NCI-H1436 treated with DMSO at 0.1 percent for 48 hours (cell line): ENCODE data around the gene SERPINA4.

Source experiments
- DNase-seq: peaks from one replicate; lab custom pipeline; 2025; lab: John Stamatoyannopoulos, UW

The SERPINA4 gene

DNA sequence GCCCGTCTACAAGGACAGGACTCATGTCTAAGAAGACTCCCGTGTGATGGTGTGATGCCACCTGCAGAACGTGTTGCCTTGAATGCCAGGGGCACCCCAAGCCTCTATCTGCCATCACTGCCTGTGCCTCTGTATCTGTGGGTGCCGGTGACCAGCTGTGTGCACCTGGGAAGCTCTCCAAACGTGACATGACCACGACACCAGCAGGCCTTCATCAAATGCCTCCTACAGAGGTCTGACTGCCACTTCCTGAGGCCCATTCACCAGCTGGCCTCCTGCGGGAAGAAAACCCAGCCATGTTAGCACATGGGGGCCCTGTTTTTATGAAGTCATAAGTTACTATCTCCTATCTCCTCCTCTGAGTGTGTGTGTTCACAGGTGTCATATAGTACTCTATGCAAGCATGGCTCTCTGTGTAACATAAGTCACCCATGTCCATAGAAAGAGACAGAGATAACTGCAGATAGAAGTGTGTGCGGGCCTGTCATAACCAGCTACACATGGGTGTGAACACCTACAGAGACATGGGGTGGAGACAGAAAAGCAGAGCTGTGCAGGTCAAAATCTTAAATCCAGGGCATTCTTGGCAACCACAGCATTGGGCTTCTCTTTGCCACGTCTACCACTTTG, 18.3 kb upstream of the SERPINA4 start:
- no peak for DNase-seq

DNA sequence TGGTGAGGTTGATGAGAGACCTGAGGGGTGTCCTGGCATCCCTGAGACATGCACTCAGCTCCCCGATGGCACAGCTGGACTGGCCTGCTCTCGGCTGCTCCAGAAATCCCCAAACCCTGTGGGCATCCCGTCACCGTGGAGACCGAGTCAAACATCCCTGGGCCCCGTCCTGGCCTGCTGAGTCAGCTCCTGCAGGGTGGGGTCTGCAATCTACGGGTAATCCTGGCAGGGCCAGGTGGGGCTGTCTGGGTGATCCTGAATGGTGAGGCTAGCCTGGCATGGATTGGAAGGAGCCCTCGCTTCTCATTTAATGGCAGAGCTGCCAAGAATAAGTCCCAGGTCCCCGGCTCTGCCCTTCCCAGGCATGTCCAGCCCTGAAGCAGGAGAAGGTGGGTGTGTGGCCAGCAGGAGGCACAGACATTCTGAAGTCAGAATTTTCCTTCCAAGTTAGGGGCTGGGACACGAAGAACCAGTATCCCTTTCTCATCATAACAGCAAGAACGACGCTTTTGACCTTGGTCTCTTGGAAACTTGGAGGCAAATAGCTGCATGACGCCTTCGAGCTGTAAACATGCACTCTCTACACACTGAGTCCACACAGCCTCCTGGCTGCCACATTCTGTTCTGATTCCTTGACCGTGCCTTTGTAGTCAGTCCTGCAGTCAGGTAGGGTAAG, 17.7 kb upstream of the SERPINA4 start:
- DNase-seq, result no peak

DNA sequence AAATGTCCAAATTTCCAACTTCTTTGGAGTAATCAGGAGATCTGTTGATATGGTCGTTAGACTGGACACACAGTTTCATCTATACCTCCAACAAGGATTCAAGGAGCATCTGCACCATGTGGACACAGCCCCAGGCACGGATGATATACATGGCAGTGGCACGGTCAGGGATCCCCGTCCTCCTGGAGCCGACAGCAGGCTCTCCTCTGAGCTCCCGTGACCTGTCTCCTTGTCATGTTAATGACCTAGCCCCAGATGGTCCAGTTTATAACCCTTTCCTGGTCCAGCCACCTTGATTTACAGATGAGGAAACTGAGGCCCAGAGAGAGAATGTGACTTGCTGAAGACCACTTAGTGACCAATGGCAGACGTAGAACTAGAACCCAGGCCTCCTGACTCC, 16.5 kb upstream of the SERPINA4 start:
- no peak for DNase-seq

DNA sequence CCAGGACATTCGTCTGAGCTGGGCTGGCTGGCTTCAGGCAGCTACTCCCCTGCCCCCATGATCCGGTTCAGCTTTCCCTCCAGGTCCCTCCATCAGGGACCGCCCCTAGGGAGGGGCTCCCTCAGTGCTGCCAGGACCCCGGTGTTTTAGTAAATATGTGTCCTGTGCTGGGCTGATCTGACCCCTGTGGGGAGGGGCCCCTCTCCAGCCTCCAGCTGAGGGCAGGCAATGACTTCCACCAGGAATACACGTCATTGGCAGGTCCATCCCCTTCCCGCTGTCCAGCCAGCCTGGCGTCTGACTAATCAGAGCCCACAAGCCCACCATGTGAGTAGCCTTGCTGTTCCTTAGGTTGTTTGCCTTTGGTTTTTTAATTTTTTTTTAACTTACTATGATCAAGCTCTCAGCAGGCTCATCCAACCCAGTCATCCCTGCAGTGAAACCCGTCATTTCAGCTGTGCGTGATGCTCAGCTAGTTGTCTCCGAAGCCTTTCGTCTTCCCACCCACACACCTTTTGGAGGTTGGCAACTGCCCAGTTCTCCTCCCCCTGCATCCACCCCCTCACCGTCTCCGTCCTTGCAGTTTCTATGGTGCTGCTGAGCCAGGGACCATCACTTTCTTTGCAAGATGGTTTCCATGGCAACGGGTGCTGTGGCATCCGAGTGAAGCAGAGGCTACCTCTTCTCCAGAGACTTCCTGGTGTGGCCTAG, 16.0 kb upstream of the SERPINA4 start:
- DNase-seq, result no peak

DNA sequence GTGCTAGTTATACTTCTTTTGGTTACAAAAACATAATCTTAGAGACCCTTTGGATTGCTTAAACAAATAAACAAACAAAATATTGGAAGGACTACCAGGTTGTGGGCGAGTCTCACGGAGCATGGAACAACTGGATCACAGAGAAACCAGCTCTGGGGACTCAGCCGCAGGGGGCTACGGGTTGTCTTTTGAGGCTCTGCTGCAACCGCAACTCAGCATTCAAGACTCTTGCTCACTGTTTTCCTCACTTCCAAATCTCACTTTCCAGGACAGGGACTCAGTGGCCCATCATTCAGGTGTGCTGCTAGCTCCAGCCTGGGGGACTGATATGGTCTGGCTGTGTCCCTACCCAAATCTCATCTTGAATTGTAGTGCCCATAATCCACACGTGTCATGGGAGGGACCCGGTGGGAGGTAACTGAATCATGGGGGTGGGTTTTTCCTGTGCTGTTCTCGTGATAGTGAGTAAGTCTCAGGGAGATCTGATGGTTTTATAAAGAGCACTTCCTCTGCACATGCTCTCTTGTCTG, 14.0 kb upstream of the SERPINA4 start:
- DNase-seq, result no peak

DNA sequence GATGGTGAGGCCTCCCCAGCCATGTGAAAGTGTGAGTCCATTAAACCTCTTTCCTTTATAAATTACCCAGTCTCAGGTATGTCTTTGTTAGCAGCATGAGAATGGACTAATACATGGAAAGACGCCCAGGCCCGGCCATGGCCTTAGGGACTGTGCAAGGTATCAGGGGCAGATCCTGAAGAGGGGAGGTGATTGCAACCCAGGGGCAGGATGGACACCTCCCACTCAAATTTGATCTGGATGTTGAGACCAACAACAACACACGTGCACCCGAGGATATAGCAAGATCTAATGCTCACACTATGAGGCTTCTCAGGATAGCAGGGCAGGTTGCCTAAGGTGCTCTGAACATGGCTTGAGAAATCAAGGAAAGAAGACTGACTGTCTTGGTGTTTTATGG, 13.5 kb upstream of the SERPINA4 start:
- DNase-seq, result no peak

DNA sequence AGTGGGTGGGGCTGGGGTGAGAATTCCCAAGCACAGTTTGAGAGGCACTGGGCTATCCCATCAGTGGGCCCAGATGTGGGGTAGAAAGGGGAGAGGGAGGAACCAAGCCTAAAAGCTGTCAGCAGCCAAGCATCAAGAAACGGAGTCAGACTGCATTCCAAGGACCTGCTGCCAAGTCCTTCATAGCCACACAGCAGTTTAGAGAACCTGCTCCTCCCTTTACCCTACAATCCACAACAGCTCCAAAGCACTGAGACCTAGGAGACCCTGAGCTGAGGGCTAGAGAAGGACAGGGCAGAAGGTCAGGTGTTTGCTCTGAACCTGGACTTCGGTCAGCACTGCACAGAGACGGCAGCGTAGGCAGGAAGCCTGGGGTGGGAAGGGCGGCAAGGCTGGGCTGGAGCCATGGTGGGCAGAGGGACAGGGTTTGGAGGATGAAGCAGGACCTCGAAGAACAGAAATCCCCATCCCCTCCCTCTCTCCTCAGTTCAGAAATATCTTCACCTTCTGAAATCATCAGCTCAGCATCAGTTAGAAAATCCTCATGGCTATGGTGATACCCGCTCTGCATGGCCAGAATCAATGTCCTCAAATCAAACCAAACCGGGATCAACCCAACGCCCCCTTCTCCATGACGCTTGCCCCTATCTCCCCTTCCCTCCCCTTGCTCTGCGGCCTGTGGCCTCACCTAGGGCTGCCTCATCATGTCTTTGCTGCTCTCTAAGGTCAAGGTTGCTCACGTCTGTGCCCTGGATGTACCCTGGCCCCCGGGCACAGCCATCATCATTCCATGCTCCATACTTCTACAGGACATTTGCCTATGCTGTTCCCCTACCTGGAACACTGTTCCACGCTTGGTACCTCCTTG, 12.9 kb upstream of the SERPINA4 start:
- DNase-seq, result no peak

DNA sequence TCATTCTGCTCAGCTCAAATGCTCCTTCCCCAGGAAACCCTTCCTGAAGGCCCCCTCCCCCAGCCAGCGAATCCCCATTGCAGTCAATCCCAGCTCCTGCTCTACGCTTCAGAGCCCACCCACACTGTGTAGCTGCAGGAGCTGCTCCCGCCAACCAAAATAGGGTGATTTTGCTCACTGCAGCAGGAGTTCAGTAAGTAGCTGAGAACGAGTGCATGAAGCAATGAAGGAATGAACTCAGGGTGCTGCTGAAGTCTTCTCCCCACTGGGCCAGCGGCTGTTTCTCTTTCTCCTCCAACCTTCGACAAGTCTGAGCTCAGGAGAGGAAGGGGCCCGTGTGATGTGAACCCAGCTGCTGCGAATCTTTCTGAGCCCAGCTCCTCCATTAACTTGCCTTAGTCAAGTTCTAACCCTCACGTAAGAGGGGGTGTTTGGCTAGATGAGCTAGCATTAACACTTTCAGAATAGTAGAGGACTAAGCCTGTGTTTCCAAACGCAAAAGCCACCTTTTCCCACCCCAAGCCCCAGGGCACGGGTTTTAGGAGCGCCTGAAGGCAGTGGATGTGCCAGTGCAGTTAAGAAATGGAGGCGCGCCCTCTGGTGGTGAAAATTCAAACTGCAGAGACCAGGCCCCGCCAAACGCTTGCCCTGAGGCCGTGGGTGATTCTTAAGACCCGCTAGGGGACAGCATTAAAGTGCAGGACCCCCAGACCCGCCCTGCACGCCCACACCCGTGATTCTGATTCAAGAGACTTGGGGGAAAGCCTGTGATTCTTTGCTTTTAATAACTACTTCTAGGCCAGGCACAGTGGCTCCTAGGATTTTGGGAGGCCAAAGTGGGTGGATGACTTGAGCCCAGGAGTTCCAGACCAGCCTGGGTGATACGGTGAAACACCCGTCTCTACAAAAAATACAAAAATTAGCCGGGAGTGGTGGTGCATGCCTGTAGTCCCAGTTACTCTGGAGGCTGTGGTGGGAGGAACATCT, 11.9 kb upstream of the SERPINA4 start:
- no peak for DNase-seq

DNA sequence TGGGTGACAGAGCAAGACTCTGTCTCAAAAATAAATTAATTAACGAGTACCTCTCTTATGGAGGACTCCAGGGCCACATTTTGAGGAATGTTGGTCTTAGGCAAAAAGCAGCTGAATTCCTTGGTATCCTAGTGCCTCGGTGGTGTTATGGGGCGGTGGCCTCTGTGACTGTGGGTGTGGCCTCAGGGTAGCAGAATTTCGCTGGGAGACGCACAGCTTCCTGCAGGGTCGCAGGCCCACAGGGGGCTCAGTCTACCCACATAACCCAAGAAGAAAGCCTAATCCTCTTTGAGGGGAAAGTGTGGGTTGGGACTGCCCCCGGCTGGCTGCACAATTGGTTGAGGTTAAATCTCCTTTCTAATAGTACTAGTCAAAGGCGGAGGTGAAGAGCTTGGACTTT, 11.2 kb upstream of the SERPINA4 start:
- no peak for DNase-seq

DNA sequence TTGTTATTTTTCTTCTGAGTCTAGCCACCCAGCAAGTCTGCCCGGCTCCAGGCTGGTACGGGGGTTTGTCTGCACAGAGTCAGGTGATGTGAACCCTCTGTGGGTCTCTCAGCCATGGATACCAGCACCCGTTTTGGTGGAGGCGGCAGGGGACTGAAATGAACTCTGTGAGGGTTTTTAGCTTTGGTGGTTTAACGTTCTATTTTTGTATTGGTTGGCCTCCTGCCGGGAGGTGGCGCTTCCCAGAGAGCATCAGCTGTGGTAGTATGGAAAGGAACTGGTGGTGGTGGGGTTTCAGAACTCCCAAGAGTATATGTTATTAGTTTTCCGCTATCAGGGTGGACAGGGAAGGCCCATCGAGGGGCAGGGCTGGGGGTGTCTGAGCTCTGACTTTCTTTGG, 5.3 kb upstream of the SERPINA4 start:
- no peak for DNase-seq

DNA sequence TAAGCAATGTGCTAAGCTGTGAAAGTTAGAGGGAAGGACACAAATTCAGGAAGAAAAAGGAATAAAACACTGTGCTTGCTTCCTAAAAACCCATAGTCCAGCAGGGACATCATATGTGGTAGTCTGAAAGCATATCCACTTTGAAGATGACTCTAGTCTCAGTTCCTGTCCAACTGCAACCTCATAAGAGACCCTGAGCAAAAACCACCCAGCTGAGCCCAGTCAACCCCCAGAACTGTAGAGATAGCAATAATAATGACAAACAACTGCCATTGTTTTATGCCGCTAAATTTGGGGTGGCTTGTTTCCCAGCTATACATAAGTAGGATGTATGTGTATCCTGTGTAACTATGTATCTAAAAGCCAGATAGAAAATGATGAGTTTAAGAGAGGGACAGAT, 3.9 kb upstream of the SERPINA4 start:
- no peak for DNase-seq

DNA sequence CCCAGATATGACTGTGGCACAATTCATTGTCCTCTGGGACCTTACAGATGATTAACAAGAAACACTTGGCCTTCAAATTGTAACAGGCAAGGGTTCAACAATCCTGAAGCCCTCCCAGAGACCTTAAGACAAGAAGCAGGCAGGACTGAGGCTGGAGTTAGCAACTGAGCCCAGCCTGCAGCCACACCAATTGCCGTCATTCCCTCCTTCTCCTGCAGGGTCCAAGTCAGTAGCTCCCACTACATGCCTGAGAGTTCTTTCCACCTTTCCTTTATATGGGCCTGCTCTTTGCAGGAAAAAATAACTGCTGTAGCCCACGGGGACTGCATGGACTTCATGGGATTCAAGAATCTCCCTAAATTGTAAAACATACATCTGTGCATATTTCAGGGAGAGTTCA, 2.4 kb upstream of the SERPINA4 start:
- no peak for DNase-seq

DNA sequence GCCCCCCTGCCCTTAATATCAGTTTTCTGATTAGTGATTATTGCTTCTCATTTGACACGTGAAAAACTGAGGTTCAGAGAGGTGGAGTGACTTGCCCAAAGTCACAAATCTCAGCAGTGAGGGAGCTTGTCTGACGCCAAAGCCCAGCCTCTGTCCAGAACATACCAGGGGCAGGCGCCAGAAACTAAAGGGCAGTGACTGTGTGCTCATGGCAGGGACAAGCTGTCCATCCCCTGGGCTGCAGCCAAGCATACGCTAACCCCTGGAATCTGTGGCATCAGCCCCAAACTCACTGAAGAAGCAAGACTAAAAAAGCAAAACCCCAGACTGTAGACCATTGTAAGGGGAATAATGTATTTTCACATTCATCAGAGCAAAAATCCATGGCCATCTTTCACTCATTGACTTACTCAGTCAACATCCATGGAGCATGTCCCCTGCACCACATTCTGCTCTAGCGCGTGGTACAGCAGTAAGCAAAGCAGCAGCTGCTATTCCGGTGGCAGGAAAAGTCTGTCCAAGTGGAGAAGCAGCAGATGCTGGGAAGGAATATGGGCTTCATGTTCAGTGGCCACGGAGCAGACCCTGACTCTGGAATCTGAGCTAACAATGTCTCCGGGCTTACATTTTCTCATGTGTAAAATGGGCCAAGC, 1.5 kb upstream of the SERPINA4 start:
- DNase-seq, result no peak

DNA sequence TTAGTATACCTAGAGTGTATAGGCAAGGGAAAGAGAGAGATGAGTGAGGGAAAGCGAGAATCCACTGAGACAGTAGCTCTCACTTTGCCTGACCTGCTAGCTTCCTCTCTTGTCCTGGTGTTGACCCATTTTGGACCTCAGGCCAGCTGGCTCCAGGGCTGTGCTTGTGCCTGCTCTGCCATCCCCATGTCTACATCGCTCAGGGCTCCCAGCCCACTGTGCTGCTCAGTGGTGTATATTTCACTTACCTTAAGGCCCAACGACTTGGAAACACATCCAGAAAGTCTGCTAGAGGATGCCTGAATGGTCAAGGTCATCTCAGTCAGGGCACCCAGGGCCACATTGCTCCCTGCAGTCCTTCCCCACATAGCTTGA, 964 bp upstream of the SERPINA4 start:
- no peak for DNase-seq

DNA sequence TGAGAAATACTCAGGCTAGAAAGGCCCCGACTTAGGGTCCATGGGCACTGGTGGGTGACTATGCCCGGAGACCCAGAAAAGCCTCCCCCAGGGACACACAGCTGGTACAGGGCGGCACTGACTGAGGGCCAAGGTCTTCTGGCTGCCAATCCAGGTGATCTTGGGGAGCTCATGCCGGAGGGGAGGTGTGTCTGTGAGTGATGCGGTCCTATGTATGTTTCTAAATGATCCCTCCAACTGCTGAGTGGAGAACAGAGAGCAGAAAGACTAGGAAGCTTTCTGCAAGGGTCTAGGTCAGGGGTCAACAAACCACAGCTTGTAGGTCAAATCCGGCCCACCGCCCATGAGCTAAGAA, 391 bp downstream of the SERPINA4 start:
- no peak for DNase-seq

DNA sequence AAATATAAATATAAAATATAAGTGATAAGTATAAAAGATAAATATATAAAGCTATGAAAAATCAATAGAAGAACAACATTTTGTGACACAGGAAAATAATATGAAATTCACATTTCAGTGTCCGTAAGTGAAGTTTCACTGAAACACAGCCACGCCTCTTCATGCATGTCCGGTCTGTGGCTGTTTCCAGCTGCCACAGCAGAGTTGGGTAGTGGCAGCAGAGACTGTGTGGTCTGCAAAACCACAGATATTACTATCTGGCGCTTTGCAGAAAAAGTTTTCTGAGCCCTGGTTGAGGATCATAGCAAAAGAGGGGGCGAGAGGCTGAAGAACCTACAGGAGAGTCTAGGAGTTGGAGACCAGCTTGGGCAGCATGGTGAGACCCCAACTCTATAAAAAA, 780 bp downstream of the SERPINA4 start:
- no peak for DNase-seq

DNA sequence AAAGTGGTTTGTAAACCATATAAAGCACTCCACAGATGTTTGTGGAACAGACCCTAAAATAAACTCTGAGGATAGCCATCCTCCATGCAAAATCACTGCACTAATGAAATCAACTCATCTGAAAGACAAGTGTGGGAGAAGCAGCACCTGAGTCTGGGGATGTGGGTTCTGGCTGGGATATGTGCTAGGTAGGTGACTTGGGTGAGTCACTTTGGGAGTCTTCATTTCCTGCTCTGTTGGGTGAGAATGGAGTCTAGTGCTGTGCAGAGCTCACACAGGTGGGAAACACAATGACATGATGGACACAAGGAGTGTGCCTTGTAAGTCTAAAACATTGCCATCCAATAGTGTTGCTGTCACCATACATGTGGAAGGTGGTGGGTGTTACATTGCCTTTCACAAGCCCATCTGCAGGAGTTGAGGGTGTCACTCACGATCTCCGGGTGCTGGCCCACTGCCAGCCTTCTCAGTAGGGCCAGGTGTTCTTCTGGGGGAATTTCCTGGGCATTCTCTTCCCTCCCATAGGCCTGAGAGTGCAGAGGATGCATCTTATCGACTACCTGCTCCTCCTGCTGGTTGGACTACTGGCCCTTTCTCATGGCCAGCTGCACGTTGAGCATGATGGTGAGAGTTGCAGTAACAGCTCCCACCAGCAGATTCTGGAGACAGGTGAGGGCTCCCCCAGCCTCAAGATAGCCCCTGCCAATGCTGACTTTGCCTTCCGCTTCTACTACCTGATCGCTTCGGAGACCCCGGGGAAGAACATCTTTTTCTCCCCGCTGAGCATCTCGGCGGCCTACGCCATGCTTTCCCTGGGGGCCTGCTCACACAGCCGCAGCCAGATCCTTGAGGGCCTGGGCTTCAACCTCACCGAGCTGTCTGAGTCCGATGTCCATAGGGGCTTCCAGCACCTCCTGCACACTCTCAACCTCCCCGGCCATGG, 2.0 kb downstream of the SERPINA4 start:
- DNase-seq, result no peak

DNA sequence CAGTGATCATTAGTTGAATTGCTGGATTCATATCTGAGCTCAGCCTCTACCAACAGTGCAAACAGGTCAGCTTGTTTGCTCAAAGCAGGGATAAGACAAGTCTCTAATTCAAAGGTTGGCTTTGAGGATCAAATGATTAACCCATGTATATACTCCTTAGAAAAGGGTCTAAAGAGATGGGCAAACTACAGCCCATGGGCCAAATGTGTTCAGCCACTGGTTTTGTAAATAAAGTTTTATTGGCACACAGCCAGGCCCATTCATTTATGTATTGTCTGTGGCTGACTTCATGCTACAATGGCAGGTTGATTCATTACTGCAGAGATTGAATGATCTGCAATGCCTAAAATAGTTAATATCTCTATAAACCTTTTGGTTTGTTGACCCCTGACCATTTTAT, 3.1 kb downstream of the SERPINA4 start:
- no peak for DNase-seq

DNA sequence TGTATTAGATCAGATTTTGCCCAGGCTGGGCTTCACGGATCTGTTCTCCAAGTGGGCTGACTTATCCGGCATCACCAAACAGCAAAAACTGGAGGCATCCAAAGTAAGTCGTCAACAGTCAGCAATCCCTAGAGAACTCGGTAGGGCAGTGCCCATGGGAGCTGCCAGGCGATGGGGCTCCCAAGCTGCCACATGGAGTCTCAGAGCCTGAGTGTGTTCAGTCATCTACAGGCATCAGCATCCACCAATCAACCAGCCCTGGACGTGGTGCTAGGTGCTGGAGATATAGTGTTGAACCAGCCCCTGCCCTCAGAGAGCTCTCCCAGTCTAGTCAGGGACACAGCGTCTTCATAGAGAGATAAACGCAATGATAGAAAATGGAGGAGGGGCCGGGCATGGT, 6.9 kb downstream of the SERPINA4 start:
- DNase-seq, result no peak
